ENCODE data around the gene CWF19L1. TPM values are rescaled to one million over a fixed set of nuclear protein-coding genes. Genes with fewer than 3 reads are reported as not detected.

The CWF19L1 gene
- total RNA-seq, 1 donor from 2014 or later: 25.0 TPM

DNA sequence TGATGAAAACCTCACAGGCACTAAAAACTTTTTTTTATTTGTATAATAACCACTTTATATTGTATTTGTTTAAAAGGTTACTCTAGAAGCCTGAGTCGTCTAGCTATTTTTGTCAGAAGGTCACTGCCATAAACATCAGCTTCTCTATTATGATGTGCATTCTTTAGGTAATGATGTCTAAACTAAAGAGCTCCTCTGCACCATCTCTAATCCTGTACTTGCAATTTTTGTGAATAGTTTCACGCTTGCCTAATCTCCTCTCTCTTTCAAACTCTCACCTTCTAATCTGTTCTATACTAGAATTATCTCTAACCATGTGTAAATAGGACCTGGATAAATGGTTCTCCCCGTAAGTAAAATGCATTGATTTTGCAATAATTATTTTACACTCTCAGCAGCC, 27.6 kb downstream of the CWF19L1 start:
- no peaks in the 10 kb centered on the region for H3K27me3 ChIP-seq (ENCODE audit: control insufficient read depth, insufficient read depth, low read length)
- FAIRE-seq (no peak), DNase-seq (ENCODE audit: low read depth) (no peak)
- peaks cover 8% of the 10 kb centered on the region for H3K36me3 ChIP-seq (ENCODE audit: control insufficient read depth, insufficient read depth, low read length)
- TF ChIP-seq CTCF (IDR thresholded peaks at IDR 0.05; ENCODE audit: insufficient read depth, low read length, severe bottlenecking): no peak
- H3K4me3 ChIP-seq (ENCODE audit: low read depth, low read length): no peak overlapping the region

DNA sequence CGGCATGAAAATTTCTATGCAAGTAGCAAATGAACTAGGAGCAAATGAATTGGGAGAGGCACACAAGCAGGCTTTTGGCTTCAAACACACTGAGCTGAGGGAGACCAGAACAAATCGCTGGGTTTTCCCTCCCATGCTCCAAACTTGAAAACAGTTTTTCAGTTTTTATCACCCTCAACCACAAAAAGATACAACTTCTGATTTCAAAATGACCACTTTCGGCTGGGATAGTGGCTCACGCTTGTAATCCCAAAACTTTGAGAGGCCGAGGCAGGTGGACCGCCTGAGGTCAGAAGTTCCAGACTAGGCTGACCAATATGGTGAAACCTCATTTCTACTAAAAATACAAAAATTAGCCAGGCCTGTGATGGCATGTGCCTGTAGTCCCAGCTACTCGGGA, 29.0 kb downstream of the CWF19L1 start:
- no peak for TF ChIP-seq CTCF (IDR thresholded peaks at IDR 0.05; ENCODE audit: insufficient read depth, low read length, severe bottlenecking)
- H3K27me3 ChIP-seq (ENCODE audit: control insufficient read depth, insufficient read depth, low read length): no peaks in the 10 kb centered on the region
- FAIRE-seq: no peak
- no peak overlapping the region for H3K4me3 ChIP-seq (ENCODE audit: low read depth, low read length)
- DNase-seq (ENCODE audit: low read depth): no peak
- H3K36me3 ChIP-seq (ENCODE audit: control insufficient read depth, insufficient read depth, low read length): peaks cover 6% of the 10 kb centered on the region

DNA sequence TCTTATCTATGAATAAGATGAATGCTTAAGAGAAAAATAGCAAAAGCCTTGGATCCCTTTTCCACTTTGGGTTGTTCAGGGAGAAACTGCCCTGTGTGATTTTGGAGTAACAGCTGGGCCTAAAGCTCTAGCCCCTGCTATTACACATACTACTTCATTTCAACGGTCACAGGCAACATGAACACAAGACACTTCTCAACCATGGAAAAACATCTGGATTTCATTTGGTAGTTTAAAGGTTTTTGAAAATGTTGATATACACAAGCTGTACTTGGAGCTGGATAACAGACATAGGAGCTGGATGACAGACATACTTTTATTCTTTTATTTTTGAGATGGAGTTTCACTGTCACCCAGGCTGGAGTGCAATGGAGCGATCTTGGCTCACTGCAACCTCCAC, 35.3 kb downstream of the CWF19L1 start:
- H3K36me3 ChIP-seq (ENCODE audit: control insufficient read depth, insufficient read depth, low read length): peaks cover 5% of the 10 kb centered on the region

DNA sequence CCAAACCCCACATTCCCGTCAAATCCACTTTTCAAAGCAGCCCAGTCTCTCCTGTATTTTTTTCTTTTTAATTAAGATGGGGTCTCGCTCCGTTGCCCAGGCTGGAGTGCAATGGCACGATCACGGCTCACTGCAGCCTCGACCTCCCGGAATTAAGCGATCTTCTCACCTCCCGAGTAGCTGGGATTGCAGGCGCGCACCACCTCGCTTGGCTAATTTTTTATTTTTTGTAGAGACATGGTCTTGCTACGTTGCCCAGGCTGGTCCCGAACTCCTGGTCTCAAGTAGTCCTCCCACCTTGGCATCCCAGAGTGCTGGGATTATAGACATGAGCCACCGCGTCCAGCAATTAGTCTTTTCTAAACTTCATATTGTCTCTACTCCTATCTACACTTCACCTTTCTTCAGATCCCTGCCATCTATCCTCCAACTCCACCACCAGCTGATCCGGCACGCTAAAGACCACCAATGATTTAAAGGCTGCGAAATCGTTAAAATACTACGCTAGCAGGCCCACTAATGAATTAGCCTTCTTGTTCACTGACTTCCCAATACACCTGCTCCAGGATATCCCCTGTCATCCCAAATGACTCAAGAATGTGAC, 37.5 kb downstream of the CWF19L1 start:
- H3K27me3 ChIP-seq (ENCODE audit: control insufficient read depth, insufficient read depth, low read length): no peaks in the 10 kb centered on the region
- FAIRE-seq: no peak
- DNase-seq (ENCODE audit: low read depth): no peak
- peak overlapping the region; percentile 74 for H3K4me3 ChIP-seq (ENCODE audit: low read depth, low read length)
- no peak for TF ChIP-seq CTCF (IDR thresholded peaks at IDR 0.05; ENCODE audit: insufficient read depth, low read length, severe bottlenecking)
- peaks cover 2% of the 10 kb centered on the region for H3K36me3 ChIP-seq (ENCODE audit: control insufficient read depth, insufficient read depth, low read length)

More for the DNA sequence above, 35.3 kb downstream of the CWF19L1 start:
- no peaks in the 10 kb centered on the region for H3K27me3 ChIP-seq (ENCODE audit: control insufficient read depth, insufficient read depth, low read length)
- H3K4me3 ChIP-seq (ENCODE audit: low read depth, low read length): no peak overlapping the region
- no peak for DNase-seq (ENCODE audit: low read depth)
- no peak for FAIRE-seq
- no peak for TF ChIP-seq CTCF (IDR thresholded peaks at IDR 0.05; ENCODE audit: insufficient read depth, low read length, severe bottlenecking)

DNA sequence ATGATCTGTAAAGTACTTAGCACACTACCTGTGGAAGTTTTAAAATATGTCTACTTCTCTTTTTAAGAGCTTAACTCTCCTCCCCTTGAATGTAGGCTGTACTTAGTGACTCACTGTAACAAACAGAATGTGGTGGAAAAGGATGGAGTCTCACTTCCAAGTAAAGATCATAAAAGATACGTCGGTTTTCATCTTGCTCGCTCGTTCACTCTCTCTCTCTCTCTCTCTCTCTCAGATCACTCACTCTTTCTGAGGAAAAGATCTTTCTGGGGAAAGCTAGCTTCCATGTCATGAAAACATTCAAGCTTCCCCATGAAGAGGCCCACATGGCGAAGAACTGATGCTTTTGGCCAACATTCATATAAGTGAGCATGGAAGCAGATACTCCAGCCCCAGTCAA, 43.6 kb downstream of the CWF19L1 start:
- H3K27me3 ChIP-seq (ENCODE audit: control insufficient read depth, insufficient read depth, low read length): no peaks in the 10 kb centered on the region
- no peak for DNase-seq (ENCODE audit: low read depth)
- no peak for TF ChIP-seq CTCF (IDR thresholded peaks at IDR 0.05; ENCODE audit: insufficient read depth, low read length, severe bottlenecking)
- H3K36me3 ChIP-seq (ENCODE audit: control insufficient read depth, insufficient read depth, low read length): no peaks in the 10 kb centered on the region
- FAIRE-seq: no peak
- no peak overlapping the region for H3K4me3 ChIP-seq (ENCODE audit: low read depth, low read length)

GRCh38 chr10:100222529-100222928, 44.9 kb downstream of the CWF19L1 start:
- H3K27me3 ChIP-seq (ENCODE audit: control insufficient read depth, insufficient read depth, low read length): no peaks in the 10 kb centered on the region
- FAIRE-seq (no peak), DNase-seq (ENCODE audit: low read depth) (no peak)
- no peak for TF ChIP-seq CTCF (IDR thresholded peaks at IDR 0.05; ENCODE audit: insufficient read depth, low read length, severe bottlenecking)
- H3K4me3 ChIP-seq (ENCODE audit: low read depth, low read length): no peak overlapping the region
- peaks cover 4% of the 10 kb centered on the region for H3K36me3 ChIP-seq (ENCODE audit: control insufficient read depth, insufficient read depth, low read length)

Data from bronchial epithelial cell (primary cell).